Ovary (tissue), 9 donors: ENCODE results near the gene HPS3. TPM values are rescaled to one million over a fixed set of nuclear protein-coding genes. Genes with fewer than 3 reads are reported as not detected.
"Not testable (repeated sequence)": the region's sequence is repeated elsewhere in the genome, so short reads cannot be mapped to it uniquely, and the experiment has no call there.

Source experiments
- DNase-seq, 5 donors: peaks; one replicate each; pipeline ENCODE4 v3.0.0-alpha.2; 2019 to 2020
- H3K27ac ChIP-seq, 2 donors: fragments of 200-600 bp; one replicate each; pipeline versions ENCODE4 v1.5.1 to v1.8.0; 2019 to 2022
- H3K27me3 ChIP-seq: fragments of 200-600 bp; one replicate; pipeline ENCODE4 v1.8.0; 2022
- H3K36me3 ChIP-seq: fragments of 200-600 bp; sonication (generic); one replicate; pipeline ENCODE4 v1.5.1; 2019
- H3K4me1 ChIP-seq: one replicate; pipeline ENCODE4 v1.8.1; 2013; ENCODE audit warnings: mild to moderate bottlenecking, moderate library complexity; ENCODE audit not compliant: insufficient read depth
- H3K4me3 ChIP-seq: fragments of 200-600 bp; sonication (generic); one replicate; pipeline ENCODE4 v1.5.1; 2017
- H3K9me3 ChIP-seq, 2 donors: fragments of 200-600 bp in 1 of 2; sonication (generic) in 1 of 2; one replicate each; pipeline versions ENCODE4 v1.5.1 to v1.8.1; 2013 to 2019; ENCODE audit warnings: mild to moderate bottlenecking in 1 of 2, moderate library complexity in 1 of 2
- CTCF ChIP-seq, 3 donors: fragments of 450-650 bp in 2 of 3; fragments of 200-600 bp in 1 of 3; IDR thresholded peaks; one replicate each; pipeline versions ENCODE4 v1.5.1 to v1.8.0; 2016 to 2022; ENCODE audit warnings: antibody characterized with exemption in 3 of 3, mild to moderate bottlenecking in 1 of 3
- EP300 ChIP-seq: sonication (generic); formaldehyde crosslinking; IDR thresholded peaks from one replicate; pipeline ENCODE4 v1.6.1; 2017; ENCODE audit warnings: antibody characterized with exemption
- POLR2A ChIP-seq: fragments of 450-650 bp; IDR thresholded peaks from one replicate; pipeline ENCODE4 v1.6.1; 2017; ENCODE audit warnings: antibody characterized with exemption, mild to moderate bottlenecking, moderate library complexity
- WGBS, 3 donors: extraction: QIAGEN DNeasy Blood & Tissue Kit in 1 of 3; methylation state at CpG; one replicate each; pipeline versions ENCODE4 v1.1.5 to v1.1.7; 2013 to 2017; 5-methylcytosine and 5-hydroxymethylcytosine counted together
- intact Hi-C, 4 donors: fragments of 100-400 bp; cut with DNase I; formaldehyde crosslinking; loops; one replicate each; pipeline versions ENCODE4 v1.11.0 to v1.15.1; 2022 to 2023
- polyA plus RNA-seq, 2 donors: library from polyadenylated mRNA; stranded (reverse); fragments of 200-250 nt in 1 of 2; fragments of 350-450 nt in 1 of 2; fragmentation: Illumina TruSeq in 1 of 2; extraction: RNeasy Lipid Tissue Mini Kit (QIAGEN cat#74804) in 1 of 2; gene quantifications; one replicate each; pipeline ENCODE4 v1.2.3, GENCODE V29; 2013 to 2014
- total RNA-seq, 7 donors: library from RNA; depleted of rRNA in 2 of 7; stranded (reverse); fragments of >200 nt in 2 of 7; fragmentation: NEBNext Ultra II Directional in 3 of 7; extraction: Animal tissue kit (Norgen Biotek cat#: 25700) in 3 of 7; gene quantifications; one replicate each; pipeline versions ENCODE4 v1.1.0 to v1.2.4, GENCODE V29; 2016 to 2023
- donor health status: DM: no; HTN: no; CAD: no; lungs with moderate emphysema.
- donor health status: DM: no; HTN: no; CAD: no.
- donor health status: Bipolar disorder and iron deficiency.
- donor health status: DM: yes; HTN: yes; CAD: no.
- donor health status: DM: no; HTN: no; CAD: no.
- donor health status: DM: yes; HTN: yes; CAD: no.

The HPS3 gene
- total and polyA plus RNA-seq, 9 donors = 11.4 to 25.2 (median 17.5) TPM

- TF ChIP-seq CTCF (IDR thresholded peaks at IDR 0.05) = no peak
- TF ChIP-seq EP300 = no peak
- no peak for TF ChIP-seq POLR2A
- intact Hi-C loops = no loop called here
- Histone ChIP-seq H3K36me3 (no peaks in the 10 kb centered on the region), H3K27me3 (no peaks in the 10 kb centered on the region), H3K4me3 (no peak overlapping the region), H3K27ac (peak overlapping the region in 1 of 2 donors; percentile 63), H3K4me1 (peaks cover 6% of the 10 kb centered on the region), H3K9me3 (no peaks in the 10 kb centered on the region)
- DNase-seq = no peak
- 96 to 97% (median 97%) methylated on average over 2 of the region's 2 CpGs for WGBS, 3 donors
These were observed 51.7 kb downstream of the HPS3 start for GRCh38 chr3:149181182-149181581.

- Histone ChIP-seq H3K9me3 (no peaks in the 10 kb centered on the region), H3K4me3 (no peak overlapping the region), H3K4me1 (no peaks in the 10 kb centered on the region), H3K27ac (no peak overlapping the region), H3K27me3 (no peaks in the 10 kb centered on the region), H3K36me3 (no peaks in the 10 kb centered on the region)
- DNase-seq = no peak
- intact Hi-C loops = no loop called here
- TF ChIP-seq POLR2A (no peak), CTCF (IDR thresholded peaks at IDR 0.05) (no peak), EP300 (no peak)
- 95 to 100% (median 100%) methylated on average over 2 of the region's 2 CpGs for WGBS, 3 donors
These were observed 56.8 kb downstream of the HPS3 start for GRCh38 chr3:149186219-149186618.

GRCh38 chr3:149186721-149187120 lies 57.3 kb downstream of the HPS3 start:
- H3K36me3 ChIP-seq = no peaks in the 10 kb centered on the region
- no peak overlapping the region for H3K4me3 ChIP-seq
- H3K4me1 ChIP-seq = no peaks in the 10 kb centered on the region
- no peak overlapping the region for H3K27ac ChIP-seq
- no peak for DNase-seq
- H3K9me3 ChIP-seq = no peaks in the 10 kb centered on the region
- TF ChIP-seq EP300 (no peak), POLR2A (no peak), CTCF (IDR thresholded peaks at IDR 0.05) (no peak)
- H3K27me3 ChIP-seq = no peaks in the 10 kb centered on the region
- intact Hi-C loops = no loop called here
- WGBS, 3 donors = 95 to 97% (median 96%) methylated on average over 3 of the region's 3 CpGs

GRCh38 chr3:149188494-149188893 lies 59.1 kb downstream of the HPS3 start:
- no peaks in the 10 kb centered on the region for H3K9me3 ChIP-seq
- H3K4me3 ChIP-seq = no peak overlapping the region
- H3K4me1 ChIP-seq = no peaks in the 10 kb centered on the region
- 31 to 36% (median 32%) methylated on average over 2 of the region's 2 CpGs for whole genome bisulfite sequencing, 3 donors
- no peaks in the 10 kb centered on the region for H3K36me3 ChIP-seq
- H3K27ac ChIP-seq = no peak overlapping the region
- H3K27me3 ChIP-seq = no peaks in the 10 kb centered on the region
- DNase-seq = no peak
- TF ChIP-seq CTCF (IDR thresholded peaks at IDR 0.05) = no peak
- intact Hi-C loops = no loop called here

- Histone ChIP-seq H3K36me3 (no peaks in the 10 kb centered on the region), H3K27me3 (no peaks in the 10 kb centered on the region), H3K4me1 (no peaks in the 10 kb centered on the region), H3K9me3 (no peaks in the 10 kb centered on the region), H3K27ac (no peak overlapping the region), H3K4me3 (no peak overlapping the region)
- intact Hi-C loops = no loop called here
- 76 to 84% (median 79%) methylated on average over 1 of the region's 1 CpG for WGBS, 3 donors
- TF ChIP-seq CTCF (IDR thresholded peaks at IDR 0.05) = no peak
- TF ChIP-seq POLR2A = no peak
- TF ChIP-seq EP300 = no peak
- no peak for DNase-seq
These were observed 65.8 kb downstream of the HPS3 start for GRCh38 chr3:149195221-149195620.

- H3K36me3 ChIP-seq, H3K4me3 ChIP-seq, H3K4me1 ChIP-seq, H3K27ac ChIP-seq, intact Hi-C loops, H3K9me3 ChIP-seq, DNase-seq, H3K27me3 ChIP-seq: not testable (repeated sequence)
- 74 to 89% (median 84%) methylated on average over 12 of the region's 12 CpGs for WGBS, 3 donors
These were observed 67.6 kb downstream of the HPS3 start for GRCh38 chr3:149196805-149197592.
